Fibroblast of villous mesenchyme (primary cell): Measurements from ENCODE around the gene UGT1A1. TPM values are rescaled to one million over a fixed set of nuclear protein-coding genes. Genes with fewer than 3 reads are reported as not detected.

ENCODE experiments used
- DNase-seq: peaks from one replicate; pipeline ENCODE4 v3.0.0-alpha.2; 2010; ENCODE audit warnings: low read depth
- H3K4me3 ChIP-seq: 2 replicates; pipeline ENCODE4 v1.5.1; 2011; ENCODE audit warnings: low read depth, mild to moderate bottlenecking, low read length
- total RNA-seq: library from RNA; depleted of rRNA; stranded (reverse); fragments of >200 nt; gene quantifications from 2 replicates; pipeline ENCODE4 v1.2.3, GENCODE V29; 2012
- TF ChIP-seq, protein P1 (sequence below): IDR thresholded peaks from 2 replicates; pipeline ENCODE4 v1.5.1; 2012; ENCODE audit warnings: low read depth, mild to moderate bottlenecking, low read length; ENCODE audit not compliant: insufficient read depth

Gene UGT1A1
- total RNA-seq, 1 donor, result not detected

GRCh38 chr2:233802132-233802815, 42.2 kb downstream of the UGT1A1 start:
- DNase-seq, result no peak
- H3K4me3 ChIP-seq, result no peak overlapping the region
- TF ChIP-seq, protein P1, sequence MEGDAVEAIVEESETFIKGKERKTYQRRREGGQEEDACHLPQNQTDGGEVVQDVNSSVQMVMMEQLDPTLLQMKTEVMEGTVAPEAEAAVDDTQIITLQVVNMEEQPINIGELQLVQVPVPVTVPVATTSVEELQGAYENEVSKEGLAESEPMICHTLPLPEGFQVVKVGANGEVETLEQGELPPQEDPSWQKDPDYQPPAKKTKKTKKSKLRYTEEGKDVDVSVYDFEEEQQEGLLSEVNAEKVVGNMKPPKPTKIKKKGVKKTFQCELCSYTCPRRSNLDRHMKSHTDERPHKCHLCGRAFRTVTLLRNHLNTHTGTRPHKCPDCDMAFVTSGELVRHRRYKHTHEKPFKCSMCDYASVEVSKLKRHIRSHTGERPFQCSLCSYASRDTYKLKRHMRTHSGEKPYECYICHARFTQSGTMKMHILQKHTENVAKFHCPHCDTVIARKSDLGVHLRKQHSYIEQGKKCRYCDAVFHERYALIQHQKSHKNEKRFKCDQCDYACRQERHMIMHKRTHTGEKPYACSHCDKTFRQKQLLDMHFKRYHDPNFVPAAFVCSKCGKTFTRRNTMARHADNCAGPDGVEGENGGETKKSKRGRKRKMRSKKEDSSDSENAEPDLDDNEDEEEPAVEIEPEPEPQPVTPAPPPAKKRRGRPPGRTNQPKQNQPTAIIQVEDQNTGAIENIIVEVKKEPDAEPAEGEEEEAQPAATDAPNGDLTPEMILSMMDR, result no peak

GRCh38 chr2:233803292-233803911, 43.3 kb downstream of the UGT1A1 start:
- TF ChIP-seq, protein P1, result no peak
- DNase-seq, result no peak
- no peak overlapping the region for H3K4me3 ChIP-seq

GRCh38 chr2:233803994-233804393, 43.9 kb downstream of the UGT1A1 start:
- TF ChIP-seq, protein P1, result no peak
- no peak overlapping the region for H3K4me3 ChIP-seq
- no peak for DNase-seq

DNA sequence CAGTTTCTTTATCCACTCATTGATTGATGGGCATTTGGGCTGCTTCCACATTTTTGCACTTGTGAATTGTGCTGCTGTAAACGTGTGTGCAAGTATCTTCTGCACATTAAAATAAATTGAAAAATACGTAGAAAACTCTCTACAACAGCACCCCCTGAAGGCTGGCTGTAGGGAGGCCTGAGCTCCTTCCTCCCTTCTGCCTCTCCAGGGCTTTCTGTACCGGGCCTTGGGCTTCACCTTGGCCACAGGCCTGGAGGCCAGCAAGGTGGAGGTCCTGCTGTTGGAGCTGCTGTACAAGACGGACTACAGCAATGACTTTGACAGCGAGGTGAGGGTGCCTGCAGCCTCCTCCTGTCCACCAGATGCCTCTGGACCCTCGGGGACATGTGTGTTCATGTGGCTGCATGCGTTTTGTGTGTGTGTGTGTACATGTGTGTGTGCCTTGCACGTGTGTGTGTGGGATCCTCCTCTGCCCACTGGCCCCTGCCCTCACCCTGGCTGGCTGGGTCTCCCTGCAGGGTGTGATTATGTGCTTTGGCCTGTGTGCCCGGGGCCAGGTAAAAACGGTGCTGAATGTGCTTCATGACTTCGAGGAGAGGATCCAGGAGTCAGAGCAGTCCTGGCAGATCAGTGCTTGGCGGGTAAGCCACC, 47.3 kb downstream of the UGT1A1 start:
- DNase-seq, result no peak
- TF ChIP-seq, protein P1, result no peak
- no peak overlapping the region for H3K4me3 ChIP-seq

GRCh38 chr2:233807966-233808935, 48.2 kb downstream of the UGT1A1 start:
- DNase-seq, result no peak
- no peak overlapping the region for H3K4me3 ChIP-seq
- TF ChIP-seq, protein P1, result no peak

DNA sequence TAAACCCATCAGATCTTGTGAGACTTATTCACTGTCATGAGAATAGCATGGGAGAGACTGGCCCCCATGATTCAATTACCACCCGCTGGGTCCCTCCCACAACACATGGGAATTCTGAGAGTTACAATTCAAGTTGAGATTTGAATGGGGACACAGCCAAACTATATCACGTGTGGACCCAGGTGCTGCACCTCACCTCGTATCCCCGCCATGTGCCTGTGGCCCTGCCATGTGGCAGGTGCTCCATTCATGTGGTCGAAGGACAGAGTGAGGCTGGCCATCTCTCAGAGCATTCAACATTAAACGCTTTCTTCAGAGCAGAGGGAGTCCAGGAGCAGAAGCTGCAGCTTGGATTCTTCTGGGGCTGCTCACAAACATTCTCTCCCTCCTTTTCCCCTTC, 50.3 kb downstream of the UGT1A1 start:
- no peak overlapping the region for H3K4me3 ChIP-seq
- TF ChIP-seq, protein P1, result no peak
- DNase-seq, result no peak
